Epithelial cell of proximal tubule (primary cell): Measurements from ENCODE around the gene GRB10. TPM values are rescaled to one million over a fixed set of nuclear protein-coding genes. Genes with fewer than 3 reads are reported as not detected.
A peak's percentile ranks its signal among the peaks of the same experiment; 100 is the strongest.

Source experiments
- DNase-seq: peaks from one replicate; pipeline ENCODE4 v3.0.0-alpha.2; 2011; ENCODE audit warnings: low read depth
- H3K4me3 ChIP-seq: 2 replicates; pipeline ENCODE4 v1.5.1; 2011; ENCODE audit warnings: low read depth, mild to moderate bottlenecking, low read length
- total RNA-seq: library from RNA; depleted of rRNA; stranded (reverse); fragments of >200 nt; gene quantifications from 2 replicates; pipeline ENCODE4 v1.2.3, GENCODE V29; 2015
- TF ChIP-seq, protein P1 (sequence below): conservative IDR thresholded peaks from 2 replicates; pipeline ENCODE4 v1.5.1; 2012; ENCODE audit warnings: low read depth, mild to moderate bottlenecking, low read length

GRB10 gene
- total RNA-seq, 1 donor from 2014 or later = 33.4 TPM

DNA sequence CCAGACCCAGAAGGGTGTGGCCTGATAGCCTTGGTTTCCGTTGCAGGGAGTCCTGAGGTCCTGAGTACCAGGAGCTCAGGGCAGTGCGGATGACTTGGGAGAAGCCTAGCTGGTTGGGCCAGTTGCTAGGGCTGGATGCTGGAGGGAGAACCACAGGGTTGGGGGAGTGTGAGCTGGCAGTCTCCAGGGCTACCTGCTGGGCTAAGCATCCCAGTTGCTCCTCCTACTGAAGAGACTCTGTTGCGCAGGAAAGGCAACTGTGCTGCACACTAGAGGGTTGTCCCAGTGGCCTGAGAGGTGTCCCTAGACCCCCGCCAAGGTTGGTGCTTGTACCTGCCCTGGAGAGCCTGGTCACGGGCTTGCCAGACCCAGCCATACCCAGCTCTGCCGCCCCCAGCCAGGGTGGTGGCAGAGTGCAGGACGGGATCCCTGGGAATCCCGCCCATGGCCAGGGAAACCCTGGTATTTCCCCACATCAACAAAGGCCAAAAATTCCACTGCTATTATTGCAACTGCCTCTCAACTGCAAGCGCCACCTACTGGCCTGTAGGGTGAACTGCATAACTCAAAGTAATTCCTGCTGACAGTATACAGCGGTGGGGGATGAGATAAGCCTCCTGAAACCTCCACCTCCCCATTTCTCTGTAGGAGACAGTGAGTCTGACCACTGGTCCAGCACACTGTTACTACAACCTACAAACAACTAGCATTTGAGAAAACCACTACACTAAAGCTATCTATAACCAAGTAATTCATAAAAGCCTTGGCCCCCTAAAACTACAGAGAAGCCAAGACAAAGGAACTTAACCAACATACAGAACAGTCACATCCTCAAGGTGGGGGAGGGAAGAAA lies 149.9 kb downstream of the GRB10 start:
- DNase-seq = peak; percentile 40
- TF ChIP-seq, protein P1, sequence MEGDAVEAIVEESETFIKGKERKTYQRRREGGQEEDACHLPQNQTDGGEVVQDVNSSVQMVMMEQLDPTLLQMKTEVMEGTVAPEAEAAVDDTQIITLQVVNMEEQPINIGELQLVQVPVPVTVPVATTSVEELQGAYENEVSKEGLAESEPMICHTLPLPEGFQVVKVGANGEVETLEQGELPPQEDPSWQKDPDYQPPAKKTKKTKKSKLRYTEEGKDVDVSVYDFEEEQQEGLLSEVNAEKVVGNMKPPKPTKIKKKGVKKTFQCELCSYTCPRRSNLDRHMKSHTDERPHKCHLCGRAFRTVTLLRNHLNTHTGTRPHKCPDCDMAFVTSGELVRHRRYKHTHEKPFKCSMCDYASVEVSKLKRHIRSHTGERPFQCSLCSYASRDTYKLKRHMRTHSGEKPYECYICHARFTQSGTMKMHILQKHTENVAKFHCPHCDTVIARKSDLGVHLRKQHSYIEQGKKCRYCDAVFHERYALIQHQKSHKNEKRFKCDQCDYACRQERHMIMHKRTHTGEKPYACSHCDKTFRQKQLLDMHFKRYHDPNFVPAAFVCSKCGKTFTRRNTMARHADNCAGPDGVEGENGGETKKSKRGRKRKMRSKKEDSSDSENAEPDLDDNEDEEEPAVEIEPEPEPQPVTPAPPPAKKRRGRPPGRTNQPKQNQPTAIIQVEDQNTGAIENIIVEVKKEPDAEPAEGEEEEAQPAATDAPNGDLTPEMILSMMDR = peak; percentile 94
- no peak overlapping the region for H3K4me3 ChIP-seq

DNA sequence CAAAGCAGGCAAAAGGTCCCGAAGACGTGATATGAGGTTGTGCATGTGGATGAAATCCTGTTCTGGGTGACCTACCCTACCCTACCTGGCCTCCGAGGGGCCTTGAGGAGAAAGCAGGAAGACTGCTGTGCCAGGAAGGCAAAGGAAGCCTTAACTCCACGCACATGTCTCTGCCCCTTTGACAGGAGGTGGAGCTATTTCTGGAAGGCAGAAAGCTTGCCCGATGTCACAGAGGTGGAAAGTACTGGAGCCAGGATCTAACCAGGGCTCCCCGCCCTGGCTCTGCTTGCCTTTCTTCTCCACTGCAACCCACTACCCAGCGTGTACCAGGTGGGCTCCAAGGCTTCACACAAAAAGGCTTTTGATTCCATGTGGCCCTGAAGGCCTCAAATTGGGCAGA lies 151.1 kb downstream of the GRB10 start:
- no peak for DNase-seq
- no peak overlapping the region for H3K4me3 ChIP-seq
- TF ChIP-seq, protein P1 = no peak

DNA sequence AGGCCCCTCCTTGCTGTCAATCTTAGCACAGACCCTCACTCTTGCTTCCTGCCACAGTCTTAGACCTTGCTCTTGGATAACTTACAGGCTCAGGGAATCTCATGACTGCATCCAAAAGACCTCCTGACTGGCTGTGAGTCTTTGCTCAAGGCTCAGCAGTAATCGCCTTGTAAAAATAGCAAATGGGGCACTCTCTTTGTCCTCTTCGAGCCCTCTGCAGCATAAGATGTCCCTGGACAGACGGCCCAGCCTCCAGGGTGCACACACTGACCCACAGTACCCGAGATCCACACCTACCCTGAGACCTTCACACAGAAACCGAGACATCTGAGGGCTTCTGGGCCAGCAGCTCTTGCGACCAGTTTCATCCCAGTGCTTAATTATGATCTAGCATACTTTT lies 151.6 kb downstream of the GRB10 start:
- H3K4me3 ChIP-seq = no peak overlapping the region
- TF ChIP-seq, protein P1 = no peak
- DNase-seq = no peak

DNA sequence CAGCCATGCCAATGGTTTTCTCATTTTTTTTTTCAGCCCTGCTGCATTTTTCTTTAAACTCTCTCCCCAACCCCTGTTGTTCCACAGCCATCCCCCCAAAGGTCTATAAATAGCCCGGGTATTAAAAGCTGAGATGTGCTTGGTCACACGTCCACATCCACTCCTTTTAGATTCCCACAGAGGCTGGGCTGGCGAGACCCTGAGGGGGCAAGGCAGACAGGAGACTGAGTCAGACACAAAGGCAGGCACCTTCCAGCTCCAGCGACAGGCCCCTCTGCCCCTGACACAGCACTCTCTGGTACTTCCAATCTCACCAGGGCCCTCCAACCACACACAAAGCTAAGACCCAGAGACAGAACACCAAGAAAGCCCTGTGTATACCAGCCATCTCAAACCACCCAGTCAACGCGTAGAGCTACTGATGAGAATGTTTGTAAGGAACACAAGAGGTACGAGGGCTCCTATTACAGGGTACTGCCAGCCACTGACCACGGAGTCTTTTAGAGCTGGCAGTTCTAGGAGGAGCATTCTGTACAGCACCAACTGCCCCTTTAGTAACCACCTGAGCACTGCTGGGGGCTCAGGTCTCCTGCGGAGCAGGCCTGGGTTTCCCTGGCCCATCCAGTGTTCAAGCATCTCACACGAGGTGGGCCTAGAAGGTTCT lies 153.3 kb downstream of the GRB10 start:
- TF ChIP-seq, protein P1 = no peak
- no peak for DNase-seq

DNA sequence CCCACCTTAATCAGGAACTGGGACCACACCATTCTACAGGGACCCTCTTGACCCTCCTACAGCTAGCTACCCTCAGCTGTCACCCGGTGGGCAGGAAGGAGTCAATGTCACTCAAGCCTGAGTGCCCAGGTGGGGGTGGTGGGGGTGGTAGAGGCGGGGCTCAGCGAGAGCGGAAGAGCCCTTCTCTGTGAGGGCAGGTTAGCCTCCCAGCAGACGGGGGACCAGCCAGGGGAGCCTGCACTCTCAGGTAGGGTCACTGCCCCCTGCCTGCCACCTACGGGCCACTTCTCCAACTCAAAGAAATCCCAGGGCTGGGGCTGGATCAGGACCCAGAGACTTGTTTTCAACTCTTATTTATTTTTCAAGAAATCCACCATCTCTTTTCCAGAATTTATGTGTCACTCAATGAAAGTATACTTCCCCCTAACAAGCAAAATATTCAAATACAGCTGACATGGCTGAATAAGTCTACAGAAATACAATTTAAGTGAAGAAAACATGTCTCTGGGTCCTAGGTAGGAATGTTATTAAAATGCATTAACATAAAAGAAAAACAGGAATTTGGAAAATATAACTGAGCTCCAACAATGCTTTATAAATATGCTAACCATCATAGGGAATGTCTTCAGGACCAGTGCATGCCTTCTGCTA lies 154.1 kb downstream of the GRB10 start:
- TF ChIP-seq, protein P1 = no peak
- DNase-seq = no peak
- no peak overlapping the region for H3K4me3 ChIP-seq

More for the DNA sequence above, 153.3 kb downstream of the GRB10 start:
- no peak overlapping the region for H3K4me3 ChIP-seq

DNA sequence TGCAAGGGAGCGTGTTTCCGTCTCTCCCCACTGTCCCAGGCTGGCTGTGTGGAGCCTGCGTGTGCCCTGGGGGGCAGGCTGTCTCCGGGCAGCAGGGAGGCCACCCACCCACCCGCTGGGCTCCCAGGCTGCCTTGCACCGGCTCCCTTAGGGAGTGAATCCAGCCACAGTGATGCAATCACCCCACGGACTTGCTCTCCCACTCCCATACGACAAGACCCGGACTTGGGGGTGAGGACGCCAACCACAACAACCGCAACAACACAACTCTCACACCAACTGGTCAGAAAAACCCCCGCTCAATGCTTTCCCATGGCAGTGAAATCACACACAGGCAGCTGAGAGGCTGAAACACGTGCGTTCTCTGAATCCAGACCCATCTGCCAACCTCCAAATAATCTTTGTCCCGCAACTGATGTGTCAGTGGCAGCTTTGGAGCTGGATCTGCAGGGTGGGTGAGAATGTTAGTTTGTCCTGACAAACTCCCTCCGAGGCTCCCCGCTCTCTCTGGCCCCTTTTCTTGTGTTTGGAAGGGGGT lies 154.8 kb downstream of the GRB10 start:
- TF ChIP-seq, protein P1 = no peak
- DNase-seq = no peak
- no peak overlapping the region for H3K4me3 ChIP-seq
